GM23248 (cell line): ENCODE results near the gene FGF2. TPM values are rescaled to one million over a fixed set of nuclear protein-coding genes. Genes with fewer than 3 reads are reported as not detected.

Experiments
- DNase-seq: peaks from one replicate; pipeline ENCODE4 v3.0.0-alpha.2; 2015
- H2AFZ ChIP-seq: fragments of 200-600 bp; sonication (generic); 2 replicates; pipeline ENCODE4 v1.6.1; 2016; ENCODE audit warnings: antibody characterized with exemption
- H3F3A ChIP-seq: fragments of 200-600 bp; sonication (generic); 2 replicates; pipeline ENCODE4 v1.6.1; 2016; ENCODE audit warnings: mild to moderate bottlenecking, antibody characterized with exemption, mixed run types; ENCODE audit not compliant: insufficient read depth
- H3K27ac ChIP-seq: fragments of 200-600 bp; sonication (generic); 2 replicates; pipeline ENCODE4 v1.5.1; 2016; ENCODE audit warnings: mild to moderate bottlenecking
- H3K27me3 ChIP-seq: fragments of 200-600 bp; sonication (generic); replicated peaks from 2 replicates; pipeline ENCODE4 v1.6.1; 2016; ENCODE audit warnings: mild to moderate bottlenecking; ENCODE audit not compliant: insufficient read depth
- H3K36me3 ChIP-seq: fragments of 200-600 bp; sonication (generic); 2 replicates; pipeline ENCODE4 v1.6.1; 2016; ENCODE audit warnings: low read depth, mild to moderate bottlenecking
- H3K4me1 ChIP-seq: fragments of 200-600 bp; sonication (generic); 2 replicates; pipeline ENCODE4 v1.6.1; 2016; ENCODE audit warnings: mild to moderate bottlenecking; ENCODE audit not compliant: insufficient read depth
- H3K4me2 ChIP-seq: fragments of 200-600 bp; sonication (generic); one replicate; pipeline ENCODE4 v1.6.1; 2016; ENCODE audit warnings: mild to moderate bottlenecking; ENCODE audit not compliant: unreplicated experiment
- H3K4me3 ChIP-seq: fragments of 200-600 bp; sonication (generic); 2 replicates; pipeline ENCODE4 v1.5.1; 2016; ENCODE audit warnings: mild to moderate bottlenecking
- H3K79me2 ChIP-seq: fragments of 200-600 bp; sonication (generic); 2 replicates; pipeline ENCODE4 v1.6.1; 2016; ENCODE audit warnings: mild to moderate bottlenecking; ENCODE audit not compliant: insufficient read depth
- H3K9ac ChIP-seq: fragments of 200-600 bp; sonication (generic); 2 replicates; pipeline ENCODE4 v1.6.1; 2016; ENCODE audit warnings: mild to moderate bottlenecking
- H3K9me2 ChIP-seq: fragments of 200-600 bp; sonication (generic); 2 replicates; pipeline ENCODE4 v1.6.1; 2016; ENCODE audit warnings: mixed run types, mild to moderate bottlenecking, moderate library complexity; ENCODE audit not compliant: insufficient read depth
- H3K9me3 ChIP-seq: fragments of 200-600 bp; sonication (generic); one replicate; pipeline ENCODE4 v1.6.1; 2017; ENCODE audit warnings: low read depth
- H4K20me1 ChIP-seq: fragments of 200-600 bp; sonication (generic); 2 replicates; pipeline ENCODE4 v1.6.0; 2016; ENCODE audit not compliant: insufficient read depth
- EZH2 ChIP-seq: fragments of 200-600 bp; sonication (generic); IDR thresholded peaks from 2 replicates; pipeline ENCODE4 v1.6.1; 2018; ENCODE audit warnings: antibody characterized with exemption, mild to moderate bottlenecking; ENCODE audit not compliant: insufficient read depth, poor library complexity, severe bottlenecking
- EZH2phosphoT487 ChIP-seq: fragments of 200-600 bp; sonication (generic); IDR thresholded peaks from 2 replicates; pipeline ENCODE4 v1.6.1; 2018; ENCODE audit warnings: antibody characterized with exemption, moderate library complexity, mild to moderate bottlenecking, low read depth; ENCODE audit not compliant: insufficient read depth
- WGBS, 2 experiments: methylation state at CpG; one replicate each; pipeline ENCODE4 v1.1.6; 2015 to 2017; ENCODE audit warnings: low lambda C conversion rate in 2 of 2, low coverage in 1 of 2; ENCODE audit errors: missing lambda C conversion rate in 2 of 2; 5-methylcytosine and 5-hydroxymethylcytosine counted together
- in situ Hi-C: fragments of 300-500 bp; cut with MboI; formaldehyde crosslinking; loops from 2 replicates; pipeline ENCODE4 v1.15.0; 2020
- polyA plus RNA-seq: library from polyadenylated mRNA; unstranded; fragments of >200 nt; fragmentation: Nextera tagmentation; extraction: Ambion mirVana; gene quantifications from 2 replicates; pipeline ENCODE4 v1.2.1, GENCODE V29; 2016
- total RNA-seq: library from RNA; depleted of rRNA; stranded (reverse); fragments of >200 nt; shearing (Covaris generic); gene quantifications from 2 replicates; pipeline ENCODE4 v1.2.3, GENCODE V29; 2014

The FGF2 gene
- total and polyA plus RNA-seq, 2 experiments from 2014 or later: 36.9 to 306 TPM

DNA sequence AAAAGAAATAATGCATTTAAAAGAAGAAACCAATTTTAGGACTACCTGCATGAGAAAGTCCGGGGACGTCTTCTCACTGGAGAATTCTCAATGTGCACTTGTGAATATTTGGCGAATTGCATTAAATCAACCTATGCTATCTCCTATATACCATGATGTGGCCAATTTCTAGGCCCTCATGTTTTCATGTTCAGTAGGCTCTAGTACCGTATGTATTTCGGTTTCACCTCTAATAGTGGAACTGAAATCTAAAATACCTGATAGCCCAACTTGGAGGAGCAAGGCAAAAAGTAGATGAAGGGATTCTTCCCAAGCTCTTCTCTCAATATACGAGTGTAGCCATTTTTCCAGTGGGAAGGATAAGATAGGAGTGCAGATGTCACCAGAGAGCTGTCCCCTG, 11.4 kb upstream of the FGF2 start:
- H3K27me3 ChIP-seq: no peaks in the 10 kb centered on the region
- in situ Hi-C loops: no loop called here
- no peak overlapping the region for H2AFZ ChIP-seq
- no peak for DNase-seq
- no peak overlapping the region for H3K9ac ChIP-seq
- H3K9me3 ChIP-seq: no peaks in the 10 kb centered on the region
- TF ChIP-seq EZH2 (no peak), EZH2phosphoT487 (no peak)
- H3K4me2 ChIP-seq: no peak overlapping the region
- H3K4me3 ChIP-seq: no peak overlapping the region
- H3K9me2 ChIP-seq: no peaks in the 10 kb centered on the region
- H3F3A ChIP-seq: peaks cover 4% of the 10 kb centered on the region; the same call in 1 of the 2 replicates
- peaks cover 18% of the 10 kb centered on the region for H3K4me1 ChIP-seq
- no peaks in the 10 kb centered on the region for H3K79me2 ChIP-seq
- no peaks in the 10 kb centered on the region for H4K20me1 ChIP-seq
- 88 to 93% methylated on average over 6 of the region's 6 CpGs for WGBS, 2 experiments
- H3K36me3 ChIP-seq: no peaks in the 10 kb centered on the region
- no peak overlapping the region for H3K27ac ChIP-seq

GRCh38 chr4:122816476-122816875, 10.2 kb upstream of the FGF2 start:
- no peaks in the 10 kb centered on the region for H3K36me3 ChIP-seq
- no peak overlapping the region for H3K4me3 ChIP-seq
- H4K20me1 ChIP-seq: no peaks in the 10 kb centered on the region
- no peak for DNase-seq
- H2AFZ ChIP-seq: no peak overlapping the region
- H3K4me2 ChIP-seq: no peak overlapping the region
- in situ Hi-C loops: no loop called here
- H3K9me3 ChIP-seq: no peaks in the 10 kb centered on the region
- no peak for TF ChIP-seq EZH2phosphoT487
- no peak for TF ChIP-seq EZH2
- WGBS, 2 experiments: 95 to 100% methylated on average over 4 of the region's 4 CpGs
- no peaks in the 10 kb centered on the region for H3K79me2 ChIP-seq
- H3K4me1 ChIP-seq: peaks cover 16% of the 10 kb centered on the region
- no peak overlapping the region for H3K9ac ChIP-seq
- no peaks in the 10 kb centered on the region for H3K9me2 ChIP-seq
- no peaks in the 10 kb centered on the region for H3F3A ChIP-seq
- no peaks in the 10 kb centered on the region for H3K27me3 ChIP-seq
- H3K27ac ChIP-seq: no peak overlapping the region

DNA sequence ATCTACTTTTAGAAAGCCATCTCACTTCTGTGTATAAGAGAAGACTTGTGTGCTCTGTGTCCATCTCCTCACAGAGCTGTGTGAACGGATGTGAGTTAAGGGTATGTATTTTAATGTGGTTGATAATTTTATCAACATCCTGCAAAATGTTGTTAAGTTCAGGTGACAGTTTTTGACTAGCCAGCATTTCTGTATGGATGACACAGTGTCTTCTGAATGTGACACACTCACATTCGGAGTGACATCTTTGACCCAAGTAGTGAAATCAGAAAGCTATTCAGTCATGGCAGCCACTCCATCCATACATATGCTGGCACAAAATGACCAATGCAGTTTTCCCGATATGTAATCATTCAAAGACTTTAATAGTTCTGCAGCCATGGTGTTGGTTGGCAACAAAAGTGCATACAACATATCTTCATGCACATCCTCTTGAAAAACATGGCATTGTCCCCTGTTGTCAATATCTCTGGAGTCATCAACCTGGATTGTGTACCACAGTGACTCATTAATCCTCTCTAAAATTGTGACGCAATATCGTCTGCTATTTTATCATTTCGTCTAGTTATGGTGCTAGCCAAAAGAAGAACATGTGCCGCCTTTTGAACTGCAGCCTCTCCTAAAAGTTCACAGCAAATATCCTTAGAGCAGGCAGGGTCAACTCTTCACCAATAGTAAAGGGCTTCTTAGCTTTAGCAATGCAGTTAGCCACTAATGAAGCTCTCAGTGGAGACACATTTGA, 6.8 kb upstream of the FGF2 start:
- no peaks in the 10 kb centered on the region for H3K9me3 ChIP-seq
- H3K4me2 ChIP-seq: no peak overlapping the region
- no peaks in the 10 kb centered on the region for H3K9me2 ChIP-seq
- peak overlapping the region; percentile 46 for H3K27ac ChIP-seq
- 48 to 49% methylated on average over 7 of the region's 7 CpGs for WGBS, 2 experiments
- H3K79me2 ChIP-seq: no peaks in the 10 kb centered on the region
- H2AFZ ChIP-seq: no peak overlapping the region
- H3K27me3 ChIP-seq: no peaks in the 10 kb centered on the region
- no peak for TF ChIP-seq EZH2
- TF ChIP-seq EZH2phosphoT487: no peak
- H3K36me3 ChIP-seq: no peaks in the 10 kb centered on the region
- no peaks in the 10 kb centered on the region for H3F3A ChIP-seq
- H3K4me1 ChIP-seq: peaks cover 23% of the 10 kb centered on the region
- in situ Hi-C loops: no loop called here
- no peaks in the 10 kb centered on the region for H4K20me1 ChIP-seq
- no peak overlapping the region for H3K9ac ChIP-seq
- no peak overlapping the region for H3K4me3 ChIP-seq
- DNase-seq: peak; percentile 83

GRCh38 chr4:122821092-122821491, 5.5 kb upstream of the FGF2 start:
- TF ChIP-seq EZH2phosphoT487 (no peak), EZH2 (no peak)
- Histone ChIP-seq H3K27ac (no peak overlapping the region), H3K4me3 (no peak overlapping the region), H3F3A (peaks cover 7% of the 10 kb centered on the region), H3K9me3 (no peaks in the 10 kb centered on the region), H3K79me2 (no peaks in the 10 kb centered on the region), H3K9me2 (no peaks in the 10 kb centered on the region), H3K36me3 (no peaks in the 10 kb centered on the region), H4K20me1 (no peaks in the 10 kb centered on the region), H3K4me2 (no peak overlapping the region), H3K27me3 (no peaks in the 10 kb centered on the region), H3K4me1 (peaks cover 30% of the 10 kb centered on the region), H3K9ac (no peak overlapping the region), H2AFZ (no peak overlapping the region)
- DNase-seq: no peak
- in situ Hi-C loops: no loop called here
- 100% methylated on average over 1 of the region's 1 CpG for WGBS, 2 experiments
